ENCODE data around the gene MLXIP. TPM values are rescaled to one million over a fixed set of nuclear protein-coding genes. Genes with fewer than 3 reads are reported as not detected.

The MLXIP gene
- total RNA-seq, 1 donor from 2014 or later: 41.4 TPM

GRCh38 chr12:122087431-122088178 lies 9.0 kb downstream of the MLXIP start:
- H3K36me3 Mint-ChIP-seq (ENCODE audit: low read depth): peaks cover 59% of the 10 kb centered on the region
- intact Hi-C loops (cut with micrococcal nuclease): no loop called here
- H3K4me3 Mint-ChIP-seq (ENCODE audit: low read depth): no peak overlapping the region
- no peaks in the 10 kb centered on the region for H3K27me3 Mint-ChIP-seq (ENCODE audit: low read depth)
- no peak for DNase-seq (ENCODE audit: low spot score)
- H3K9me3 Mint-ChIP-seq: no peaks in the 10 kb centered on the region
- H3K4me1 Mint-ChIP-seq (ENCODE audit: low read depth): peaks cover 38% of the 10 kb centered on the region
- peak overlapping the region; percentile 21 for H3K27ac Mint-ChIP-seq

- Mint-ChIP-seq H3K27ac (no peak overlapping the region), H3K4me1 (ENCODE audit: low read depth) (peaks cover 31% of the 10 kb centered on the region), H3K4me3 (ENCODE audit: low read depth) (no peak overlapping the region), H3K36me3 (ENCODE audit: low read depth) (peaks cover 53% of the 10 kb centered on the region), H3K9me3 (no peaks in the 10 kb centered on the region), H3K27me3 (ENCODE audit: low read depth) (no peaks in the 10 kb centered on the region)
- no peak for DNase-seq (ENCODE audit: low spot score)
- intact Hi-C loops (cut with micrococcal nuclease): no loop called here
These were observed 9.7 kb downstream of the MLXIP start for GRCh38 chr12:122088179-122088810.

GRCh38 chr12:122089077-122089476 lies 10.5 kb downstream of the MLXIP start:
- Mint-ChIP-seq H3K9me3 (no peaks in the 10 kb centered on the region), H3K4me1 (ENCODE audit: low read depth) (peaks cover 24% of the 10 kb centered on the region), H3K36me3 (ENCODE audit: low read depth) (peaks cover 47% of the 10 kb centered on the region), H3K27me3 (ENCODE audit: low read depth) (no peaks in the 10 kb centered on the region), H3K4me3 (ENCODE audit: low read depth) (no peak overlapping the region), H3K27ac (no peak overlapping the region)
- intact Hi-C loops (cut with micrococcal nuclease): no loop called here
- DNase-seq (ENCODE audit: low spot score): no peak

- intact Hi-C loops (cut with micrococcal nuclease): no loop called here
- Mint-ChIP-seq H3K4me1 (ENCODE audit: low read depth) (peaks cover 18% of the 10 kb centered on the region), H3K36me3 (ENCODE audit: low read depth) (peaks cover 33% of the 10 kb centered on the region), H3K27me3 (ENCODE audit: low read depth) (no peaks in the 10 kb centered on the region), H3K27ac (no peak overlapping the region), H3K9me3 (no peaks in the 10 kb centered on the region), H3K4me3 (ENCODE audit: low read depth) (no peak overlapping the region)
- DNase-seq (ENCODE audit: low spot score): no peak
These were observed 12.4 kb downstream of the MLXIP start for GRCh38 chr12:122090759-122091515.

GRCh38 chr12:122093098-122093883 lies 14.7 kb downstream of the MLXIP start:
- peaks cover 15% of the 10 kb centered on the region for H3K36me3 Mint-ChIP-seq (ENCODE audit: low read depth)
- intact Hi-C loops (cut with micrococcal nuclease): no loop called here
- H3K9me3 Mint-ChIP-seq: no peaks in the 10 kb centered on the region
- DNase-seq (ENCODE audit: low spot score): no peak
- H3K4me1 Mint-ChIP-seq (ENCODE audit: low read depth): peaks cover 17% of the 10 kb centered on the region
- no peak overlapping the region for H3K27ac Mint-ChIP-seq
- H3K27me3 Mint-ChIP-seq (ENCODE audit: low read depth): no peaks in the 10 kb centered on the region
- no peak overlapping the region for H3K4me3 Mint-ChIP-seq (ENCODE audit: low read depth)

GRCh38 chr12:122094137-122094734 lies 15.7 kb downstream of the MLXIP start:
- intact Hi-C loops (cut with micrococcal nuclease): no loop called here
- Mint-ChIP-seq H3K4me3 (ENCODE audit: low read depth) (no peak overlapping the region), H3K9me3 (no peaks in the 10 kb centered on the region), H3K27ac (no peak overlapping the region), H3K4me1 (ENCODE audit: low read depth) (peaks cover 21% of the 10 kb centered on the region), H3K36me3 (ENCODE audit: low read depth) (peaks cover 12% of the 10 kb centered on the region), H3K27me3 (ENCODE audit: low read depth) (no peaks in the 10 kb centered on the region)
- DNase-seq (ENCODE audit: low spot score): no peak

GRCh38 chr12:122094735-122095631 lies 16.4 kb downstream of the MLXIP start:
- Mint-ChIP-seq H3K4me1 (ENCODE audit: low read depth) (peaks cover 24% of the 10 kb centered on the region), H3K27me3 (ENCODE audit: low read depth) (no peaks in the 10 kb centered on the region)
- intact Hi-C loops (cut with micrococcal nuclease): no loop called here

GRCh38 chr12:122096014-122096413 lies 17.5 kb downstream of the MLXIP start:
- Mint-ChIP-seq H3K27me3 (ENCODE audit: low read depth) (no peaks in the 10 kb centered on the region), H3K36me3 (ENCODE audit: low read depth) (peaks cover 8% of the 10 kb centered on the region), H3K4me3 (ENCODE audit: low read depth) (no peak overlapping the region), H3K27ac (no peak overlapping the region), H3K9me3 (no peaks in the 10 kb centered on the region), H3K4me1 (ENCODE audit: low read depth) (peaks cover 27% of the 10 kb centered on the region)
- DNase-seq (ENCODE audit: low spot score): no peak
- intact Hi-C loops (cut with micrococcal nuclease): no loop called here

More at GRCh38 chr12:122094735-122095631, 16.4 kb downstream of the MLXIP start:
- Mint-ChIP-seq H3K27ac (no peak overlapping the region), H3K9me3 (no peaks in the 10 kb centered on the region), H3K36me3 (ENCODE audit: low read depth) (peaks cover 7% of the 10 kb centered on the region), H3K4me3 (ENCODE audit: low read depth) (no peak overlapping the region)
- no peak for DNase-seq (ENCODE audit: low spot score)

GRCh38 chr12:122096591-122097149 lies 18.1 kb downstream of the MLXIP start:
- Mint-ChIP-seq H3K27me3 (ENCODE audit: low read depth) (no peaks in the 10 kb centered on the region), H3K9me3 (no peaks in the 10 kb centered on the region), H3K4me3 (ENCODE audit: low read depth) (no peak overlapping the region), H3K27ac (no peak overlapping the region), H3K4me1 (ENCODE audit: low read depth) (peaks cover 24% of the 10 kb centered on the region), H3K36me3 (ENCODE audit: low read depth) (peaks cover 5% of the 10 kb centered on the region)
- intact Hi-C loops (cut with micrococcal nuclease): no loop called here
- no peak for DNase-seq (ENCODE audit: low spot score)

GRCh38 chr12:122097584-122097926 lies 19.0 kb downstream of the MLXIP start:
- H3K4me1 Mint-ChIP-seq (ENCODE audit: low read depth): peaks cover 25% of the 10 kb centered on the region
- intact Hi-C loops (cut with micrococcal nuclease): no loop called here
- H3K9me3 Mint-ChIP-seq: no peaks in the 10 kb centered on the region
- H3K27ac Mint-ChIP-seq: no peak overlapping the region
- DNase-seq (ENCODE audit: low spot score): no peak
- H3K4me3 Mint-ChIP-seq (ENCODE audit: low read depth): no peak overlapping the region
- no peaks in the 10 kb centered on the region for H3K27me3 Mint-ChIP-seq (ENCODE audit: low read depth)
- peaks cover 6% of the 10 kb centered on the region for H3K36me3 Mint-ChIP-seq (ENCODE audit: low read depth)

GRCh38 chr12:122097927-122098756 lies 19.6 kb downstream of the MLXIP start:
- Mint-ChIP-seq H3K4me3 (ENCODE audit: low read depth) (no peak overlapping the region), H3K27ac (no peak overlapping the region), H3K27me3 (ENCODE audit: low read depth) (no peaks in the 10 kb centered on the region), H3K36me3 (ENCODE audit: low read depth) (peaks cover 6% of the 10 kb centered on the region), H3K9me3 (no peaks in the 10 kb centered on the region), H3K4me1 (ENCODE audit: low read depth) (peaks cover 27% of the 10 kb centered on the region)
- intact Hi-C loops (cut with micrococcal nuclease): no loop called here
- DNase-seq (ENCODE audit: low spot score): no peak

All from activated T-helper 2 cell treated with anti-CD3 and anti-CD28 coated beads, Interferon-gamma antibody, Interleukin-2, Interleukin-4, amounts not matched to agents 10 μg/mL and 5 μg/mL and 100 μg/mL, durations not matched to agents 14 hours and 24 hours and 36 hours (primary cell).